Keratinocyte (primary cell): ENCODE measurements around the gene ACTG1. TPM values are rescaled to one million over a fixed set of nuclear protein-coding genes. Genes with fewer than 3 reads are reported as not detected.

Experiments used
- DNase-seq: peaks from one replicate; pipeline ENCODE4 v3.0.0-alpha.2; 2011; ENCODE audit warnings: low read depth, missing footprints, low spot score
- FAIRE-seq: peaks from 2 replicates; lab custom pipeline; 2011; peaks lifted over from hg19 to GRCh38; lab: Jason Lieb, UNC
- H2AFZ ChIP-seq: 2 replicates; pipeline ENCODE4 v1.6.0; 2012; ENCODE audit warnings: low read length, control low read depth, inconsistent platforms; ENCODE audit not compliant: control insufficient read depth
- H3K27ac ChIP-seq: 2 replicates; pipeline ENCODE4 v1.5.1; 2011; ENCODE audit warnings: low read length; ENCODE audit not compliant: control insufficient read depth, insufficient read depth
- H3K27me3 ChIP-seq: 3 replicates; pipeline ENCODE4 v1.6.0; 2011; ENCODE audit warnings: low read length; ENCODE audit not compliant: control insufficient read depth, insufficient read depth; ENCODE audit errors: extremely low read depth
- H3K36me3 ChIP-seq, 2 experiments: 2 replicates in 1 of 2; 3 replicates in 1 of 2; pipeline ENCODE4 v1.5.1; 2011; ENCODE audit warnings: low read length in 2 of 2, mild to moderate bottlenecking in 1 of 2; ENCODE audit not compliant: control insufficient read depth in 2 of 2, insufficient read depth in 2 of 2; ENCODE audit errors: extremely low read depth in 1 of 2
- H3K4me1 ChIP-seq: 3 replicates; pipeline ENCODE4 v1.5.1; 2011; ENCODE audit warnings: low read length; ENCODE audit not compliant: control insufficient read depth, insufficient read depth; ENCODE audit errors: extremely low read depth
- H3K4me2 ChIP-seq: 3 replicates; pipeline ENCODE4 v1.6.0; 2011; ENCODE audit warnings: low read depth, low read length; ENCODE audit not compliant: control insufficient read depth, insufficient read depth; ENCODE audit errors: extremely low read depth
- H3K4me3 ChIP-seq, 3 experiments: fragments of 200-600 bp in 1 of 3; sonication (generic) in 1 of 3; 2 replicates in 2 of 3; 3 replicates in 1 of 3; pipeline ENCODE4 v1.5.1; 2011 to 2016; ENCODE audit warnings: low read length in 3 of 3, mild to moderate bottlenecking in 3 of 3, control low read depth in 2 of 3, inconsistent platforms in 1 of 3, low read depth in 1 of 3, mixed read lengths in 1 of 3, mixed run types in 1 of 3, moderate library complexity in 1 of 3; ENCODE audit not compliant: control insufficient read depth in 2 of 3, insufficient read depth in 2 of 3; ENCODE audit errors: extremely low read depth in 1 of 3
- H3K79me2 ChIP-seq: 2 replicates; pipeline ENCODE4 v1.6.0; 2012; ENCODE audit warnings: low read length; ENCODE audit not compliant: control insufficient read depth, insufficient read depth
- H3K9ac ChIP-seq: 3 replicates; pipeline ENCODE4 v1.6.0; 2011; ENCODE audit warnings: low read length; ENCODE audit not compliant: control insufficient read depth, insufficient read depth; ENCODE audit errors: extremely low read depth
- H3K9me1 ChIP-seq: 3 replicates; pipeline ENCODE4 v1.6.0; 2011; ENCODE audit warnings: low read length; ENCODE audit not compliant: control insufficient read depth, insufficient read depth; ENCODE audit errors: extremely low read depth
- H3K9me3 ChIP-seq: 2 replicates; pipeline ENCODE4 v1.5.1; 2012; ENCODE audit warnings: low read depth, low read length; ENCODE audit not compliant: control insufficient read depth
- H4K20me1 ChIP-seq: 3 replicates; pipeline ENCODE4 v1.6.0; 2011; ENCODE audit warnings: low read length; ENCODE audit not compliant: control insufficient read depth, insufficient read depth; ENCODE audit errors: extremely low read depth
- CTCF ChIP-seq, 3 experiments: IDR thresholded peaks in 1 of 3; conservative IDR thresholded peaks in 1 of 3; optimal IDR thresholded peaks in 1 of 3; 2 replicates in 2 of 3; 3 replicates in 1 of 3; pipeline versions ENCODE3 to v1.5.1; 2011; ENCODE audit warnings: low read length in 3 of 3, mild to moderate bottlenecking in 3 of 3, moderate library complexity in 2 of 3, control low read depth in 1 of 3, inconsistent platforms in 1 of 3; ENCODE audit not compliant: insufficient read depth in 2 of 3; ENCODE audit errors: extremely low read depth in 1 of 3
- EZH2 ChIP-seq: IDR thresholded peaks from one replicate; pipeline ENCODE4 v1.6.1; 2012; ENCODE audit warnings: inconsistent platforms, mild to moderate bottlenecking, low read length, moderate library complexity
- dilution Hi-C: fragments of 300-500 bp; cut with MboI; formaldehyde crosslinking; loops from one replicate; pipeline ENCODE4 v1.7.0; 2020; ENCODE audit warnings: low sequenced_read_pairs; ENCODE audit not compliant: extremely low pct_ligation_motif_present
- polyA plus RNA-seq, 5 experiments: library from polyadenylated mRNA; depleted of rRNA in 3 of 5; stranded (reverse) in 3 of 5; stranded (forward) in 1 of 5; unstranded in 1 of 5; fragments of >200 nt; gene quantifications; 1 replicate in 1 of 5; 2 replicates in 3 of 5; 3 replicates in 1 of 5; pipeline versions ENCODE4 v1.2.1 to v1.2.3, GENCODE V29; 2011 to 2012; ENCODE audit warnings: missing spikeins in 2 of 5, low read depth in 1 of 5, low replicate concordance in 1 of 5

The ACTG1 gene
- polyA plus RNA-seq, 1 donor (not counting 4 experiments of a cell fraction or from before 2014, with no cell fraction given): 1,867 TPM

- H3K9me3 ChIP-seq: no peaks in the 10 kb centered on the region
- no peaks in the 10 kb centered on the region for H3K79me2 ChIP-seq
- no peaks in the 10 kb centered on the region for H3K36me3 ChIP-seq
- no peak overlapping the region for H3K4me3 ChIP-seq
- no peak overlapping the region for H3K27ac ChIP-seq
- peaks cover 28% of the 10 kb centered on the region for H3K27me3 ChIP-seq
- TF ChIP-seq EZH2 (no peak), CTCF (optimal IDR thresholded peaks at IDR 0.05 in 1 of 3, IDR thresholded peaks at IDR 0.05 in 1 of 3, conservative IDR thresholded peaks at IDR 0.05 in 1 of 3; ENCODE audit: extremely low read depth in 1 of 3, insufficient read depth in 2 of 3, low read length in 3 of 3) (no peak)
- no peaks in the 10 kb centered on the region for H3K9me1 ChIP-seq
- no peaks in the 10 kb centered on the region for H3K4me1 ChIP-seq
- dilution Hi-C loops: no loop called here
- DNase-seq (no peak), FAIRE-seq (no peak)
- no peak overlapping the region for H3K9ac ChIP-seq
- no peaks in the 10 kb centered on the region for H4K20me1 ChIP-seq
- no peak overlapping the region for H3K4me2 ChIP-seq
- H2AFZ ChIP-seq: no peak overlapping the region
Observed at GRCh38 chr17:81499601-81499970, 13.0 kb downstream of the ACTG1 start.

GRCh38 chr17:81498953-81499600, 13.5 kb downstream of the ACTG1 start:
- Histone ChIP-seq H3K4me1 (no peaks in the 10 kb centered on the region), H3K4me3 (no peak overlapping the region), H3K36me3 (no peaks in the 10 kb centered on the region), H3K4me2 (no peak overlapping the region), H3K9me3 (no peaks in the 10 kb centered on the region), H3K9me1 (no peaks in the 10 kb centered on the region), H4K20me1 (no peaks in the 10 kb centered on the region), H3K9ac (no peak overlapping the region), H3K27me3 (peaks cover 28% of the 10 kb centered on the region), H3K27ac (no peak overlapping the region), H3K79me2 (no peaks in the 10 kb centered on the region), H2AFZ (no peak overlapping the region)
- DNase-seq: no peak
- no peak for FAIRE-seq
- TF ChIP-seq EZH2 (no peak), CTCF (optimal IDR thresholded peaks at IDR 0.05 in 1 of 3, IDR thresholded peaks at IDR 0.05 in 1 of 3, conservative IDR thresholded peaks at IDR 0.05 in 1 of 3; ENCODE audit: extremely low read depth in 1 of 3, insufficient read depth in 2 of 3, low read length in 3 of 3) (no peak)
- dilution Hi-C loops: no loop called here
